ENCODE data around the gene TUBD1. TPM values are rescaled to one million over a fixed set of nuclear protein-coding genes. Genes with fewer than 3 reads are reported as not detected.
A peak's percentile ranks its signal among the peaks of the same experiment; 100 is the strongest.
"Not testable (repeated sequence)": the region's sequence is repeated elsewhere in the genome, so short reads cannot be mapped to it uniquely, and the experiment has no call there.

The TUBD1 gene
- total and polyA plus RNA-seq, 2 donors = 8.4 to 15.9 TPM

DNA sequence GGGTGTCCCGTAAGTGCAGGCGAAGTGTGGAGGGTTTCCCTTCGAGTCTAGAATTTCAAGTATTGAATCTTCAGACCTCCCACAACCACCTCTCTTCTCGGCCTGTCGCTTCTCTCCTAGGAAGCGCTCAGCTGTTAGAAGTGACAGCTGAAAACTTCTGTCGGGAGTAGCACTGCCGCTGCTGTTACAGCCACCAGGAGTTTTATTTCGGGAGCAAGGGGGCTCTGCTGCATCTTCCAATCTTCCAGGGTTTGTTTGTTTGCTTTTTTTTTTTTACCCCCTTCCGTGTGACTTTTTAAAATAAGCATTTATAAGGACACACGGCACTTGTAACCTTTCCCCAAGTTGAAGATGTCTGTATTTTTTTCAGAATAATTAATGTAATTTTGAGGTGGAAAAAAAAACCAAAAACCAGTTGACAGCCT, 945 bp upstream of the TUBD1 start:
- no peak for DNase-seq (ENCODE audit: extremely low spot score)
- WGBS = 2% methylated on average over 11 of the region's 11 CpGs
- H3K4me1 ChIP-seq (ENCODE audit: insufficient read depth) = no peaks in the 10 kb centered on the region

DNA sequence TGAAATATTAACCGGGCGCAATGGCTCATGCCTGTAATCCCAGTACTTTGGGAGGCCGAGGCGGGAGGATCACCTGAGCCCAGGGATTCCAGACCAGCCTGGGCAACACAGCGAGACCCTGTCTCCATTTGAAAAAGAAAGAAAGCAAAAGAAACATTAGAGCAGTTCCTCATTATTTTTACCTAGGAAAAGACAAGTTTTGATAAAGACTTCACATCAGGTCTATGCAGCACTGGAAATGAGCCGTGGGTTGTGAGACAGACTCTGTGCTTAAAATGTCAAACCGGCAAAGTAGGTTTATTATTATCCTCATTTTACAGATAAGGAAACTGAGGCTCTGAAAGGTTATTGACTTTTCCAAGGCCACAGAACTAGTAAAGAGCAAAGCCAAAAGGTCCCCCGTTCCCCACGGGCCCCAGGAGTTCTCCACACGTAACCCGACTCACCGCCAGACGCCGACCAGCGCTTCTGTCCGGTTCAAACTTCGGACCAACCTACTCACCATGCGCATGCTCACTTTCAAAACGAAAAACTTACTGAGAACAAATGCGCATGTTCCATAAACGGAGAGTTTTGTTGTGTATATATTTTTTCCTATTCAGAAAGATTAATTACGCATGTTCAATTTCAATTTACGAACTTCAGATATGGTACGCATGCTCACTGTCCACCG, 356 bp downstream of the TUBD1 start:
- no peaks in the 10 kb centered on the region for H3K36me3 ChIP-seq (ENCODE audit: insufficient read depth)
- H3K4me1 ChIP-seq (ENCODE audit: insufficient read depth) = no peaks in the 10 kb centered on the region
- H3K27ac ChIP-seq (ENCODE audit: low read depth) = no peak overlapping the region
- DNase-seq (ENCODE audit: extremely low spot score) = peak; percentile 98
- H3K4me3 ChIP-seq (ENCODE audit: low read depth, low read length) = peak overlapping the region; percentile 96
- WGBS = 7% methylated on average over 25 of the region's 25 CpGs

More for the DNA sequence above, 945 bp upstream of the TUBD1 start:
- Histone ChIP-seq H3K27ac (ENCODE audit: low read depth) (peak overlapping the region; percentile 76), H3K36me3 (ENCODE audit: insufficient read depth) (no peaks in the 10 kb centered on the region), H3K4me3 (ENCODE audit: low read depth, low read length) (peak overlapping the region; percentile 96)

DNA sequence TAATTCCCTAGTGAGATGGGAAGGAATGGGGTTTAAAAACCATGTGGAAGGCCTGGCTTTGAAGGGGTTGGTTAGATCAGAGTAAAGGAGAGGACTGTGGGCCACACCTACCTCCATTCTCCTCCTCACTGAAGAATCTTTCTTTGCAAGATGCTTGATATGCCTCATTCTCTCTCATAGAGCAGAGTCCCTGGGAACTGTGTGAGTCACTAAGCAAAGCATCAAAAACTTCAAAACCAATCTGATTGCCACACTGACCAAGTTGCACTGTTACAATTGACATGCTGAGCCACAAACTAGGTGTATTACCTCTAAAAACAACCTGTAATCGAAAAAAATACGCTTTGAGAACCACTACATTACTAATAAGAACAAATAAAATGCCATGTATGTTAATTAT, 2.0 kb downstream of the TUBD1 start:
- Histone ChIP-seq H3K4me1 (ENCODE audit: insufficient read depth) (no peaks in the 10 kb centered on the region), H3K36me3 (ENCODE audit: insufficient read depth) (no peaks in the 10 kb centered on the region), H3K27ac (ENCODE audit: low read depth) (no peak overlapping the region), H3K4me3 (ENCODE audit: low read depth, low read length) (no peak overlapping the region)
- WGBS = 98% methylated on average over 2 of the region's 2 CpGs
- no peak for DNase-seq (ENCODE audit: extremely low spot score)

DNA sequence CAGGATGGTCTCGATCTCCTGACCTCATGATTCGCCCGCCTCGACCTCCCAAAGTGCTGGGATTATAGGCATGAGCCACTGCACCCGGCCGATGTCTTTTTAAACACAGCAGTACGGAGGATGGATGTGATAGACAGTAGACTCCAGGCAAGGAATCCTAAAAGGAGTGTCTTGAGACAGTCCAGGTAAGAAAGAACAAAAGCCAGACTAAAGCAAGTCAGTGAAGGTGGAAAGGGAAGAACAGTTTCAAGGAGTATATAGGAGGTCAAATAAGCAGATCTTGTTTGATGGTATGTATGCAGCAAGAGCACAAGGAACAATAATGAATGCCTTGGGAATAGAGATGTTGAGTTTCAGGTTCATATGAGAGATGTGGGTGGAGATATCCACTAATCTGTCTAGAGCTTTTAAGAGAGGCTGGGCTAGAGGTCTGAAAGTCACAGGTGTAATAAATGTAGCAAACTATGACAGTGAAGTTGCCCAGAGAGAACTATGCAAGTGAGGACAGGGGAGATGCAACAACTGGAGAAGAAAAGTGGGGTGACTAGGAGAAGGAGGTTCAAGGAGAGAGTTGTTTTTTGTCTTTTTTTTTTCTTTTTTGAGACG, 4.5 kb downstream of the TUBD1 start:
- no peak overlapping the region for H3K4me3 ChIP-seq (ENCODE audit: low read depth, low read length)
- H3K4me1 ChIP-seq (ENCODE audit: insufficient read depth) = no peaks in the 10 kb centered on the region
- no peaks in the 10 kb centered on the region for H3K36me3 ChIP-seq (ENCODE audit: insufficient read depth)
- WGBS = 93% methylated on average over 8 of the region's 8 CpGs
- H3K27ac ChIP-seq (ENCODE audit: low read depth) = no peak overlapping the region
- no peak for DNase-seq (ENCODE audit: extremely low spot score)

DNA sequence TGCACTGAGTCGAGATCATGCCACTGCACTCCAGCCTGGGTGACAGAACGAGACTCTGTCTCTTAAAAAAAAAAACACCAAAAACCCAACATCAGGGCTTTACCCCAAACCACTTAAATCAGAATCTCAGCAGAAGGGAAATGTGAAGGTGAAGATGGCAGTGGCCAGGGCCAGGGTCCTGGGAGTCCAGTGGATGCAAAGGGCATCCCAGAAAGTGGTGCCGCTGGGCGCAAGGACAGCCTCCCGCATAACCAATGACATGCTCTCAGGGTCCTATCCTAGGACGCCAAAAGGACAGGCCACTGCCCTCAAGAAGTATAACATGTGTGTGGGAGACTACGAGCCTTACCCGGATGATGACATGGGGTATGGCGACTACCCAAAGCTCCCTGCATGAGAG, 7.9 kb downstream of the TUBD1 start:
- DNase-seq (ENCODE audit: extremely low spot score) = no peak
- H3K4me1 ChIP-seq (ENCODE audit: insufficient read depth) = no peaks in the 10 kb centered on the region
- H3K27ac ChIP-seq (ENCODE audit: low read depth) = no peak overlapping the region
- WGBS = 95% methylated on average over 9 of the region's 9 CpGs
- H3K36me3 ChIP-seq (ENCODE audit: insufficient read depth) = no peaks in the 10 kb centered on the region
- H3K4me3 ChIP-seq (ENCODE audit: low read depth, low read length) = no peak overlapping the region

DNA sequence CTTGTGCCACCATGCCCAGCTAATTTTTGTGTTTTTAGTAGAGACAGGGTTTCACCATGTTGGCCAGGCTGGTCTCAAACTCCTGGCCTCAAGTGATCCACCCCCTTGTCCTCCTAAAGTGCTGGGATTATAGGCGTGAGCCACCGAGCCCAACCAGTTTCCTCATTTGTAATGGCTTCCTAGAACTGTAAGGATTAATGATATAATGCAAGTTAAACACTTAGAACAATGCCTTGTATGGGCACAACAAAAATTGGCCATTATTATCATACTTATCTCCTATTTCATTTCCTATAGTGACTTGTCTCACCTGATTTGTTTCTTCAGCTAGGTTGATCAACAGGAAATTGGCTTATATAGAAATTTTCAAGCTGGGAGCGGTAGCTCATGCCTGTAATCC, 14.1 kb downstream of the TUBD1 start:
- H3K4me1 ChIP-seq (ENCODE audit: insufficient read depth) = no peaks in the 10 kb centered on the region
- no peak overlapping the region for H3K4me3 ChIP-seq (ENCODE audit: low read depth, low read length)
- H3K36me3 ChIP-seq (ENCODE audit: insufficient read depth) = no peaks in the 10 kb centered on the region
- no peak for DNase-seq (ENCODE audit: extremely low spot score)
- WGBS = 91% methylated on average over 3 of the region's 3 CpGs
- H3K27ac ChIP-seq (ENCODE audit: low read depth) = no peak overlapping the region

DNA sequence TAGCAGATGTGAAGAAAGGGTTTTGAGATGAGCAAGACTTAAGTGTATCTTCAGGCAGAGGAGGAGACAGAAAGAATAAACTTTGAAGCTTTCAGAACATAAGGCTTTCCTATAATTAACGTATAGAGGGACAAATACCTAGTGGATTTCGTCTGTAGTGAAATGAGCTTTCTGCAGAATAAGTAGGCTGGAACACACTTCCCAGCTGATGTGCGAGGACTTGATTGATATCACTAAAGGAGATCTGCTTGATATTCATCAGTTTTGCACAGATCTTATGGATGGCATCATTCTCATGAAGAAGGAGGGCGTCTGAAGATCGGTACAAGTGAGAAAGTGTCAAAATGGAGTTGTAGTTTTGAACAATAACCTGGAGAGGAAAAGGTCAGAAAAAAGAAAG, 14.8 kb downstream of the TUBD1 start:
- Histone ChIP-seq H3K4me3 (ENCODE audit: low read depth, low read length) (no peak overlapping the region), H3K27ac (ENCODE audit: low read depth) (no peak overlapping the region), H3K36me3 (ENCODE audit: insufficient read depth) (no peaks in the 10 kb centered on the region), H3K4me1 (ENCODE audit: insufficient read depth) (no peaks in the 10 kb centered on the region)
- DNase-seq (ENCODE audit: extremely low spot score) = no peak
- 87% methylated on average over 5 of the region's 5 CpGs for WGBS

DNA sequence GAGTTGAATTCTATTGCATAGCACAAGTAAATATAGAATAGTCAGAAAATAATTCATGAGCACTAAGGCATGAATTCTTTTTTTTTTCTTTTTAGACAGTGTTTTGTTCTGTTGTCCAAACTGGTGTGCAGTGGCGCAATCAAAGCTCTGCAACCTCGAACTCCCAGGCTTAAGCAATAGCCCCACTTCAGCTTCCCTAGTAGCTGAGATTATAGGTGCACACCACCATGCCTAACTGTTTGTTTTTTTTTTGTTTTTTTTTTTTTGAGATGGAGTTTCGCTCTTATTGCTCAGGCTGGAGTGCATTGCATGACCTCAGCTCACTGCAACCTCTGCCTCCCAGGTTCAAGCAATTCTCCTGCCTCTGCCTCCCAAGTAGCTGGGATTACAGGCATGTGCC, 16.6 kb downstream of the TUBD1 start:
- Histone ChIP-seq H3K36me3 (ENCODE audit: insufficient read depth) (peaks cover 2% of the 10 kb centered on the region), H3K4me3 (ENCODE audit: low read depth, low read length) (no peak overlapping the region), H3K27ac (ENCODE audit: low read depth) (no peak overlapping the region), H3K4me1 (ENCODE audit: insufficient read depth) (no peaks in the 10 kb centered on the region)
- DNase-seq (ENCODE audit: extremely low spot score) = no peak
- 91% methylated on average over 3 of the region's 3 CpGs for WGBS

DNA sequence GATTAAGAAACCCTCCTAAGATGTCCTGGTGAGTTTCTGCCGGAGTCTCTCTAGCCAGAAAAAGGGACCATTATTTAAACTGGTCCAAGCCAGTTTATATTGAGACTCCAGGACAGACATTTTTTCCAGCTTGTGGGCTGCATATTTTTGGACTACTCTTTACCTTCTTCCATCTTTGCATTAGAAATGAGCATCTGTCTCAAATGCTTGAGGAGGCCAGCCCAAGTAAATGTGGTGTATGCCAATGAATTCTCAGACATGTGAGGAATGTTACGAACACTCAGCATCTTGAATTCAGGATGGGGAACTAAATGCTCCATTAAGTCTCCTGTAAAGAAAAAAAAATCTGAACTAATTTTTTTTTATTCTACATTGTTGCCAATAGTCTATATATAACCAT, 18.4 kb downstream of the TUBD1 start:
- Histone ChIP-seq H3K36me3 (ENCODE audit: insufficient read depth) (peaks cover 4% of the 10 kb centered on the region), H3K27ac (ENCODE audit: low read depth) (no peak overlapping the region)

DNA sequence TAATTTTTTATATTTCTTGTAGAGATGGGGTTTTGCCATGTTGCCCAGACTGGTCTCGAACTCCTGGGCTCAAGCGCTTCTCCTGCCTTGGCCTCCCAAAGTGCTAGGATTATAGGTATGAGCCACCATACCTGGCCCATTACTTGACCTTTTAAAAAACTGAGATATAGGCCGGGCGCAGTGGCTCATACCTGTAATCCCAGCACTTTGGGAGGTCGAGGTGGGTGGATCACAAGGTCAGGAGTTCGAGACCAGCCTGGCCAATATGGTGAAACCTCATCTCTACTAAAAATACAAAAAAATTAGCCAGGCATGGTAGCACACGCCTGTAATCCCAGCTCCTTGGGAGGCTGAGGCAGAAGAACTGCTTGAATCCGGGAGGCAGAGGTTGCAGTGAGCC, 19.3 kb downstream of the TUBD1 start:
- not testable (repeated sequence) for H3K36me3 ChIP-seq (ENCODE audit: insufficient read depth); H3K4me3 ChIP-seq (ENCODE audit: low read depth, low read length); DNase-seq (ENCODE audit: extremely low spot score); H3K27ac ChIP-seq (ENCODE audit: low read depth); H3K4me1 ChIP-seq (ENCODE audit: insufficient read depth)
- WGBS = 97% methylated on average over 8 of the region's 8 CpGs

More for the DNA sequence above, 18.4 kb downstream of the TUBD1 start:
- WGBS = 93% methylated on average over 2 of the region's 2 CpGs
- no peak for DNase-seq (ENCODE audit: extremely low spot score)
- no peak overlapping the region for H3K4me3 ChIP-seq (ENCODE audit: low read depth, low read length)
- no peaks in the 10 kb centered on the region for H3K4me1 ChIP-seq (ENCODE audit: insufficient read depth)

DNA sequence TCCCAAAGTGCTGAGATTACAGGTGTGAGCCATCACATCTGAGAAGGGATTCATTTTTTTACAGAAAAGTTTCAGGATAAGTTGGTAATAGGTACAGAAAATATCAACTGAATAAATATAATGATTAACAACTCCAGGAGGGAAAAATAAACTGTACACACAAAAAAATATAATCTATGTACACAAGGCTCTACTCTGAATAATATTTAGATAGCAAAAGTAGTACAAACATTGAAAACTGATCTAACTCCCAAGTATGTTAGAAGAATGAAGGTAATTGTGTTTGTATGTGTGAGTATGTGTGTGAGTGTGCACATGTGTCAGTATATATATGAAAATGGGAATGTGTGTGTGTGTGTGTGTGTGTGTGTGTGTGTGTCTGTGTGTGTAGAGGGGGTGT, 20.4 kb downstream of the TUBD1 start:
- no peak overlapping the region for H3K4me3 ChIP-seq (ENCODE audit: low read depth, low read length)
- H3K4me1 ChIP-seq (ENCODE audit: insufficient read depth) = no peaks in the 10 kb centered on the region
- H3K27ac ChIP-seq (ENCODE audit: low read depth) = no peak overlapping the region
- no peak for DNase-seq (ENCODE audit: extremely low spot score)
- H3K36me3 ChIP-seq (ENCODE audit: insufficient read depth) = peaks cover 4% of the 10 kb centered on the region

DNA sequence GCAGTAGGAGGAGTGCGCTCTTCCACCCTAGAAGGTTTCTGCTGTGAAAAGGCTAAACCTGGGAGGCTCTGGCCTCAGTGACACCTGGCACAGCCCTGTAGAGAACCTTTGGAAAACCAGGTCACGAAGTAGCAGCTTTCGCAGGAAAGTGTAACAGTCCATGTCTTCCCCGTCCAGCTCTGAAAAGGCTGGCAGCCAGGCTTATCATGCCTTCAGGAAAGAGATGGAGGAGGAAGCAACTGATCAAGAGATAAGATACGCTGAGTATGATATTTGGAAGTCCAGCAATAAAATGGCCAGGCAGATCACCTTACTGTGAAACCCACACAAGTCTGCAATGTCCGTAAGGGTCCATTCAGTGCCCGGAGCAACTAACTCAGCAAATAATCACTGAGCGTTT, 22.3 kb downstream of the TUBD1 start:
- H3K4me3 ChIP-seq (ENCODE audit: low read depth, low read length) = no peak overlapping the region
- 76% methylated on average over 8 of the region's 8 CpGs for WGBS
- DNase-seq (ENCODE audit: extremely low spot score) = no peak
- H3K27ac ChIP-seq (ENCODE audit: low read depth) = no peak overlapping the region
- H3K36me3 ChIP-seq (ENCODE audit: insufficient read depth) = peaks cover 4% of the 10 kb centered on the region
- H3K4me1 ChIP-seq (ENCODE audit: insufficient read depth) = no peaks in the 10 kb centered on the region

DNA sequence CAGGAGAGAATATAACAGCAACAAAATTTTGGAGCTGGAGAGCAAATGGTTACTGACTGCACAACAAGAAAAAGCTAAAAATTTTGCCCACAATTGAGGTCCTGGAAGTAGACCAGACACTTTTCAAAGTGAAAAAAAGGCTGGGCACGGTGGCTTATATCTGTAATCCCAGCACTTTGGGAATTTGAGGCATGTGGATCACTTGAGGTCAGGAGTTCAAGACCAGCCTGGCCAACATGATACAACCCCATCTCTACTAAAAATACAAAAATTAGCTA, 22.9 kb downstream of the TUBD1 start:
- no peak overlapping the region for H3K27ac ChIP-seq (ENCODE audit: low read depth)
- H3K36me3 ChIP-seq (ENCODE audit: insufficient read depth) = peaks cover 4% of the 10 kb centered on the region
- WGBS = 19% methylated on average over 1 of the region's 1 CpG

DNA sequence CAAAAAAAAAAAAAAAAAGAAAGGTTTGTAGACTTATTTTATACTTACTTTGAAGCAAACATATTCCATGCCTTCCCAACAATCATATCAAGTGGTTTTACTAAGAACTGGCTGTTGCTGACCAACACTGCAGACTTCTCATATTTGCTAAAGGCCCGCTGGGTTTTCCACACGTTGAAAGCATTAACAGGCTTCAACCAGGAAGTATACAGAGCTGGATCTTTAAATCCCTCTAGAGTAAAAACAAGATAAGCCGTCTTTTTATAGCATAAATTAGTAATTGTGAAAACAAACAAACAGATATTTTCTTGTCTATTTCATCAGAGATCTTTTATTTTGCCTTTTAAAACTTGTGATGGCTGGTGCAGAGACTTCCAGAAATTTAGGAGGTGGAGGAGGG, 29.1 kb downstream of the TUBD1 start:
- H3K4me1 ChIP-seq (ENCODE audit: insufficient read depth) = no peaks in the 10 kb centered on the region
- H3K36me3 ChIP-seq (ENCODE audit: insufficient read depth) = peaks cover 3% of the 10 kb centered on the region
- H3K27ac ChIP-seq (ENCODE audit: low read depth) = no peak overlapping the region
- no peak for DNase-seq (ENCODE audit: extremely low spot score)
- H3K4me3 ChIP-seq (ENCODE audit: low read depth, low read length) = no peak overlapping the region
- 52% methylated on average over 3 of the region's 3 CpGs for WGBS

More for the DNA sequence above, 22.9 kb downstream of the TUBD1 start:
- Histone ChIP-seq H3K4me1 (ENCODE audit: insufficient read depth) (no peaks in the 10 kb centered on the region), H3K4me3 (ENCODE audit: low read depth, low read length) (no peak overlapping the region)
- no peak for DNase-seq (ENCODE audit: extremely low spot score)

All from urinary bladder (tissue), 4 donors.